C4-2B (cell line): ENCODE measurements around the gene CLPSL1.

Experiments used
- H3K27ac ChIP-seq: fragments of 450-650 bp; 2 replicates; pipeline ENCODE4 v1.5.1; 2017
- ZFX ChIP-seq: fragments of 450-650 bp; IDR thresholded peaks from 2 replicates; pipeline ENCODE4 v1.6.1; 2017
- TF ChIP-seq, protein P1 (sequence below): fragments of 450-650 bp; conservative IDR thresholded peaks from 2 replicates; pipeline ENCODE4 v1.5.1; 2017; ENCODE audit warnings: mild to moderate bottlenecking

Gene CLPSL1

DNA sequence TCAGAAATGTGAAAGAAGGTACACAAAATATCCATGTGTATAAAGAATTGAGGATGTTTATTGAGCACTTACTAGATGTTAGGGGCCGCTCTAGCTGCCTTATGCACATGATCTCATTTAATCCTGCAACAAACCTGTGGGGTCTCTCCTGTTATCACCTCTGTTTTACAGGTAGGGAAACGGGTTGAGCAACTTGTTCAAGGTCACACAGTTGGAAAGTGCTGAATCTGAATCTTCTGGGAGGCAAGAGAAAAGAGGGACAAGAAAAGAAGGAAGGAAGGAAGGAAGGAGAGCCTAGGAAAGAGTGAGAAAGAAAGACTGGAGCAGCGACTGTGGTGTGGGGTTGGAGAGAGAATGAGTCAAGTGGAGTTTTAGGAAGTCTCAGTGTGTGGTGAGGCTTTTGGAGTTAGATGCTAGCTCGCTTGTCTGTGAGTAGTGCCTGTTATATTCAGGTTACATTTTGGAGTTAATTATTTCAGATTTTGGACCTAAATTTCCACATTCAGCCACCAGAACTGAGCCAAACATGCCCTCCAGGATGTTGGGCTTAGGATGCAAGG lies 7.7 kb downstream of the CLPSL1 start:
- no peak for TF ChIP-seq ZFX
- TF ChIP-seq, protein P1, sequence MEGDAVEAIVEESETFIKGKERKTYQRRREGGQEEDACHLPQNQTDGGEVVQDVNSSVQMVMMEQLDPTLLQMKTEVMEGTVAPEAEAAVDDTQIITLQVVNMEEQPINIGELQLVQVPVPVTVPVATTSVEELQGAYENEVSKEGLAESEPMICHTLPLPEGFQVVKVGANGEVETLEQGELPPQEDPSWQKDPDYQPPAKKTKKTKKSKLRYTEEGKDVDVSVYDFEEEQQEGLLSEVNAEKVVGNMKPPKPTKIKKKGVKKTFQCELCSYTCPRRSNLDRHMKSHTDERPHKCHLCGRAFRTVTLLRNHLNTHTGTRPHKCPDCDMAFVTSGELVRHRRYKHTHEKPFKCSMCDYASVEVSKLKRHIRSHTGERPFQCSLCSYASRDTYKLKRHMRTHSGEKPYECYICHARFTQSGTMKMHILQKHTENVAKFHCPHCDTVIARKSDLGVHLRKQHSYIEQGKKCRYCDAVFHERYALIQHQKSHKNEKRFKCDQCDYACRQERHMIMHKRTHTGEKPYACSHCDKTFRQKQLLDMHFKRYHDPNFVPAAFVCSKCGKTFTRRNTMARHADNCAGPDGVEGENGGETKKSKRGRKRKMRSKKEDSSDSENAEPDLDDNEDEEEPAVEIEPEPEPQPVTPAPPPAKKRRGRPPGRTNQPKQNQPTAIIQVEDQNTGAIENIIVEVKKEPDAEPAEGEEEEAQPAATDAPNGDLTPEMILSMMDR: no peak
- no peak overlapping the region for H3K27ac ChIP-seq

DNA sequence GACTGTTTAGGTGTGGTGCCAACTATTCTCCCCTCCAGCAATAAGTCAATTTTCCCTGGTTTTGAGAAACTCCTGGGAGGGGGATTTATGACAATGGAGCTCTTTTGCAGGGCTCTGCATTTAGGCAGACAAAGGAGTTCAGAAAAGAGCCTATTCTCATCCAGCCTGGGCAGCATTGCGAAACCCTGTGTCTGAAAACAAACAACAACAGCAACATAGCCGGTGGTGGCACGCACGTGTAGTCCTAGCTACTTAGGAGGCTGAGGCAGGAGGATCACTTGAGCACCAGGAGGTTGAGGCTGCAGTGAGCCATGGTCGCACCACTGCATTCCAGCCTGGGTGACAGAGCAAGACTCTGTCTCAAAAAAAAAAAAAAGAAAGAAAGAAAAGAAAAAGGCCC lies 9.9 kb downstream of the CLPSL1 start:
- TF ChIP-seq ZFX: no peak
- TF ChIP-seq, protein P1: no peak
- H3K27ac ChIP-seq: no peak overlapping the region

DNA sequence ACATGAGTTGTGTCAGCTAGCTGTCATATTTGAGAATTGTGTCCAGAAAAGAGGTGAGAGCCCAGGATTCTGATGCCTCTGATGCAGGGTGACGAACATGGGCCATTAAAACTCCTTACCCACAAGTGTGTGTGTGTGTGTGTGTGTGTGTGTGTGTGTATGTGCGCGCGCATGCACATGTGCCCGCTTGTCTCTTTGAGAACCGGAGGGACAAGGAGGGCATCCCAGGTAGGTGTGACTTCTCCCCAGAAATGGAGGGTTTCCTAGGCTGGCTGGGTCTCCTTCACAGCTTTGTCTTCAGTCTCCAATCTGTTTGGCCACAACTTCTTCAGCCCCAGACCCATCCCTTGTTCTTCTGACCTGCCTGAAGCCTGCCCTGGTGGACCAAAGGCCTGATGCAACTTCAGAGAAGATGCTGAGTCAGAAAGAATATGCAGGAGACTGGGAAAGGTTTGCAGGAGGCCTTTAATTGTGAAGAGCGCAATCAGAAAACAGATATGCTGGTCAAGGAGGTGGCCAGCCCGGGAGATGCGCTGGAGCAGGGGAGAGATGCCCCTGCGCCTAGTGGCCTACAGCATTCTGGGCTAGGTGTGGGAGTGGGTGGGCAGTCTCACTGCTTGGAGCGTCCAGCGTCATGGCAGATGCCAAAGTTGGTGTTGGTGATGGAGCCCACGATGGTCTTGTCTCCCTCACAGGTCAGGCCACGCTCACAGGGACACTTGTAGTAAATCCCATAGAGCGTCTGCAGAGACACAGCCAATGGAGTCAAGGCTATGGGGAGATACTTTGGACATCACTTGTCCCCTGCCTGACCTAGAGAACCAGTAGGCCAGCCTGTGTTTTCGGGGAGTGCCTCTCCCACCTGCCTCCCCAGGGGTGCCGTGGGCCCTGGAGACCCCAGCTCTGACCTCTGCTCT lies 14.0 kb downstream of the CLPSL1 start:
- TF ChIP-seq, protein P1: no peak
- no peak for TF ChIP-seq ZFX
- H3K27ac ChIP-seq: no peak overlapping the region

DNA sequence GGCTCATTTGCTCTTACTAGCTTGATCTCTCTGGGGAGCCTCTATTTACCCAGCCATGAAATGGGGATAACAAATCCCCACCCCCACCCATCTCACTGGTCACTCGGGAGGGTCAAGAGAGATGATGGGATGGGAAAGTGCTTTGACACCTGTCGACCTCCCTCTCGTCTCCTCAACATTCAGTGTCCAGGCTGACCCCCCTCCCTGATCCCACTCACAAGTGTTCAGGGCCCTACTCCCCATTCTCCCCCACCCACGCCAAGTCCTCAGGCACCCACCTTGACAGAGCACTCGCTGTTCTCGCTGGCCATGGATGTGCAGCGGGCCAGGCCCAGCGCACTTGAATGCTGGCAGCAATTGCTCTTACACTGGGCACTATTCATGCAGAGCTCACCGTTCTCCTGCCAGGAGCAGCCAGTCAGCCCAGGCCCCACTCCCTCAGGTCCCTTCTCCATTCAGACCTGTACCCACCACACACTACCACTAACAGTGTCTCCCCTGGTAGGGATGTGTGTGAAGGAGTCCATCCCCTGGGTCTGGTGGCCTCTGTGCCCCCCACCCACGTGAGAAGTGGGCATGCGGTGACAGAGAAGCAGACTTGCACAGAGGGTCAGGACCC lies 14.7 kb downstream of the CLPSL1 start:
- TF ChIP-seq ZFX: no peak
- TF ChIP-seq, protein P1: no peak
- no peak overlapping the region for H3K27ac ChIP-seq

DNA sequence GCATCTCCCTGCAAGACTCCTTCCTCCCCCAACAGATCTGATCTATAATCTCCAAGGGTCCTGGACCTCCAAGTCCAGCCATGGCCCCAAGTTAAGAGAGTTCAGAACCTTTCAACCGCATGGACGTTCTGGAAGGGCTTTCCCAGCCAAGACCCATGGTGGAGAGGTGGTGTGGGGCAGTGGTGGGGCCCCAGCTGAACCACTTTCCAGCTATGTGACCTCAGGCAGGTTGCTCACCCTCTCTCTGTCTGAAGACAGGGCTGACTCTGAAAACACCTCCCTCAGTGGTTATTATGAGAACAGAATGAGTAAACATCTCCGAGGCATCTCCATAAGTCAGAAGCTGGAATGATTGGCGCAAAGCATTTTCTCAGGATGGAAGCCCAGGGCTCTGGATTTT lies 15.4 kb downstream of the CLPSL1 start:
- no peak for TF ChIP-seq ZFX
- H3K27ac ChIP-seq: no peak overlapping the region

DNA sequence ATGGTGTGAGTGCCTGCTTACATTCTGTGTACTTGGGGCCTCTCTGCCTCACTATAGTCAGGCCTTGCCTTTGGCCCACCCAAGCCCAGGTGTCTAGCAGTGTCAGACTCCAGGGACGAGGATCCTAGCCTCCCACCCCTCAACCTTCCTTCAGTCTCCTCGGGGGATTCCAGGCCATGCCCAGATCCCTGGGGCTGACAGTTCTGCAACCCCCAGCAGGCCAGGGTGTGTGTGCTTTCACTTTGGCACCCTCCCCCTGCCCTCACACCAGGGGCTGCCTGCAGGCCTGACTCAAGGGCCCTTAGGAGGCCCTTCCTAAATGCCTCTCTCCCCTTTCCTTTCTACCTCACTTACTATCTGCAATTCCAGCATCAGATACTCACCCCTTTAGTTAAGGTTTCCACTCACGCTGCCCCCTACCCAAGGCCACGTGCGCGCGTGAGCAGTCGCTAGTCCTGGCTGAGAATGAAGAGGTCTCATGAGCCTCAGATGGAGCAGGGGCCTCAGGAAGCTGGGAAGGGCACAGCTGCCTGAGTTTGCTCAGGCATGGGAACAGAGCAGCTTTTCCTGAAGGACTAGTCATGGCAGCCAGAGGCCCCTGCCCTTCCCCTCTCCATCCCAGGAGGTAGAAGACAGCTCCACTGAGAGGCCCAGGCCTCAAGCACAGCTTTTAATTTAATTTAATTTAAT lies 17.2 kb downstream of the CLPSL1 start:
- H3K27ac ChIP-seq: no peak overlapping the region
- no peak for TF ChIP-seq ZFX
- TF ChIP-seq, protein P1: no peak

DNA sequence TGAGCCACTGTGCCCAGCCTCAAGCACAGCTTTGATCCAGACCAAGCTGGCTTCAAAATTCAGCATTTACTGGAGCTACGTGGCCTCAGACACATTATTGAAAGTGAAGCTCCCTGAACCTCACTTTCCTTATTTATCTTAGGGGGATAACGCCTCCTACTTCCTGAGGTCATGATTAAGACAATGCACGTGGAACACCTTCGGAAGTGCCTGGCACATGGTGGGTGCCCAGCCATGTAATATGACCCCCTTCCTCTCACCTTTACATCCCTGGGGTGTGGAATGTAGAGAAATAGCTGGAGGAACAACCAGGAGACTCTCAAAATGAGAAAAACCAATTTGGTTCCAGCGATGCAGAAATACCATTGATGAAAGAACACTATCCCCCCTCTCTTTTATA lies 17.9 kb downstream of the CLPSL1 start:
- no peak for TF ChIP-seq ZFX
- TF ChIP-seq, protein P1: no peak
- no peak overlapping the region for H3K27ac ChIP-seq
